Sigmoid colon (tissue), 3 donors: ENCODE results near the gene AKAP9.

ENCODE experiments used
- POLR2A ChIP-seq, 2 donors: fragments of 450-650 bp; IDR thresholded peaks; one replicate each; pipeline ENCODE4 v1.6.1; 2016; ENCODE audit warnings: antibody characterized with exemption in 2 of 2, mild to moderate bottlenecking in 2 of 2, moderate library complexity in 2 of 2
- TF ChIP-seq, protein P1 (sequence below), 4 experiments: fragments of 450-650 bp in 3 of 4; fragments of 200-600 bp in 1 of 4; IDR thresholded peaks; one replicate each; pipeline ENCODE4 v1.5.1; 2016 to 2019; ENCODE audit warnings: antibody characterized with exemption in 4 of 4, mild to moderate bottlenecking in 3 of 4, moderate library complexity in 2 of 4

DNA sequence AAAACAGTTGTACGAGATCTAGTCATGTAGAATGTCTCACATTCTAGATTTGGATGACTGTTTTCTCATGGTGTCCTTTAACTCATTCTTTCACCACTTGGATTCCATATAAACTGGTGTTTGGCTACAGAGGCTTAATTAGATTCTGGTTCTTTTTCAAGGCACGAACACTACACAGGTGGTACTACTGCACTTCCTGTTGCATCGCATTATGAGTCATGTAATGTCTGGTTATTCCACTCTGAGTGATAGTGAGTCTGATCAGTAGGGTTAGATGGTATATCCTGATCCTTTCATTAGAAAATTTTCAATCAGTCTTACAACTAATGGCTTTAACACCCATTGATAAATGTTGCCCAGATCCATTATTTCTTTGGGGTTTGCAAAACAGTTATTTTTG is 11.2 kb upstream of the AKAP9 start:
- TF ChIP-seq, protein P1, sequence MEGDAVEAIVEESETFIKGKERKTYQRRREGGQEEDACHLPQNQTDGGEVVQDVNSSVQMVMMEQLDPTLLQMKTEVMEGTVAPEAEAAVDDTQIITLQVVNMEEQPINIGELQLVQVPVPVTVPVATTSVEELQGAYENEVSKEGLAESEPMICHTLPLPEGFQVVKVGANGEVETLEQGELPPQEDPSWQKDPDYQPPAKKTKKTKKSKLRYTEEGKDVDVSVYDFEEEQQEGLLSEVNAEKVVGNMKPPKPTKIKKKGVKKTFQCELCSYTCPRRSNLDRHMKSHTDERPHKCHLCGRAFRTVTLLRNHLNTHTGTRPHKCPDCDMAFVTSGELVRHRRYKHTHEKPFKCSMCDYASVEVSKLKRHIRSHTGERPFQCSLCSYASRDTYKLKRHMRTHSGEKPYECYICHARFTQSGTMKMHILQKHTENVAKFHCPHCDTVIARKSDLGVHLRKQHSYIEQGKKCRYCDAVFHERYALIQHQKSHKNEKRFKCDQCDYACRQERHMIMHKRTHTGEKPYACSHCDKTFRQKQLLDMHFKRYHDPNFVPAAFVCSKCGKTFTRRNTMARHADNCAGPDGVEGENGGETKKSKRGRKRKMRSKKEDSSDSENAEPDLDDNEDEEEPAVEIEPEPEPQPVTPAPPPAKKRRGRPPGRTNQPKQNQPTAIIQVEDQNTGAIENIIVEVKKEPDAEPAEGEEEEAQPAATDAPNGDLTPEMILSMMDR (IDR thresholded peaks at IDR 0.05), result no peak
- no peak for TF ChIP-seq POLR2A (IDR thresholded peaks at IDR 0.05)
